GM21515 (cell line): Measurements from ENCODE around the gene TRIM75.
A peak's percentile ranks its signal among the peaks of the same experiment; 100 is the strongest.
"Not testable (repeated sequence)": the region's sequence is repeated elsewhere in the genome, so short reads cannot be mapped to it uniquely, and the experiment has no call there.

ENCODE experiments used
- ATAC-seq: cut with Tn5 transposase; IDR thresholded peaks from one replicate; pipeline ENCODE4 v1.9.1; 2021; ENCODE audit not compliant: unreplicated experiment

The TRIM75 gene

DNA sequence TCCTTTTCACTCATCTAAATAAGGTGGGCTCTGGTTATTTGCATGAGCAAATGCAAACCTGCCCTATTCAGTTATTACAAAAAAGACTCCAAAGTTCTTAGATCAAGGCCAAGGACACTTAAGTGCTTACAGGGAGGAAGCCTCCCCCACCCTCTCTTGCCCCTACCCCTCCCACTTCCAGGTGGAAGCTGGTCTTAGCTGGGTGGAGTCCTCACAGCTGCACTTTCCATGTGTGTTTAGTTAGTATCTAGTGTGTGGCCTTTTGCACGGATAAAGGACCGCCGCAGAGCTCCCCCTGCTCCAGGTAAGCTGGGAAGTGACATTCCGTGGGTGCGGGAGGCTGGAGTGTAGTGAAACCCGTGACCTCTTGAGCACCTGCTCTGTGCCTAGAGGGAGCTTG is at the start of gene TRIM75:
Gene TRIM75, plus strand, starts transcription at position 222 of the 400 bp plus-strand sequence. CDS start 5,282 bp downstream, outside the sequence.
- ATAC-seq, result no peak

DNA sequence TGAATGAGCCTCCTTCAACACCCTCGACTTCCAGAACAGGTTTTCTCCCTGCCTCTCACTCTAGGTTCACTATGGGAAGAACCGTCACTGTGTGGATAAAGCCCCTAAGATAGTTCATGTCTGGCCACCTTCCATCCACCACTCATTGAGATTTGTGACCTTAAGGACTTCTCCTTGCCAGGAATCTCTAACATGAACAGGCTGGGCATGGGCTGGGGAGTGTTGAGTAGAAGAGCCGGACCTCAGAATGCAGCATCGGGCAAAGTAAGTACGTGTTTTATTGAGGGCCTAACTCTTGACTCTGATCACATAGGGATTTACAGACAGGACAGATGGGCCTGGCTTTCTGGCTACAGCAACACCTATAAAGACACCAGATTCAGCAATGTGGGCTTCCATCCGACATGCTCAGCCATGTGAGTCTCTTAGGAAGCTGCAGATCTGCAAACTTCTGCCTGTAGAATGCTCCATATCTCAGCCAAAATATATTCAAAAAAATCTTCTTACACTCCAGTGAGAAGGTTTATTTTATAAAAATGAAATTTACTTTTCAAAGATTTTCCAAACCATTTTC is 48.2 kb upstream of the TRIM75 start:
- ATAC-seq, result no peak

DNA sequence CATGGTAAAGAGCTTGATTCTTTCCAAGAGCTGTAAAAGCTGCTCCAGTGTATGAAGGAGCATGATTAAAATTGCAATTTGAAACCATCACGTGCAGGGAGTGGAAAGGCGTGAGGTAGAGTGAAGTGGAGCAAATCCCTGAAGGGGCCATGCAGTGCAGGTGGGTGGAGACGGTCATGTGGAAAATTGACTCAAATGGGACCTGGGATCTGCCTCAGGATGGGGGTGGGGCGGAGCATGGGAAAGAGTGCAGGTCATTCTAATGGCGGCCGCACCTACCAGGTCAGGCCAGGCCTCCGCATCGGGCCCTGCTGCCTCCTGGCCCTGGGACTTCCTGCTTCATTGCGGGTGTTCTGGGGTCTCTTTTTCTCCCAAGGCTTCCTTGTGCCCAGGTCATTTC is 47.2 kb upstream of the TRIM75 start:
- no peak for ATAC-seq

DNA sequence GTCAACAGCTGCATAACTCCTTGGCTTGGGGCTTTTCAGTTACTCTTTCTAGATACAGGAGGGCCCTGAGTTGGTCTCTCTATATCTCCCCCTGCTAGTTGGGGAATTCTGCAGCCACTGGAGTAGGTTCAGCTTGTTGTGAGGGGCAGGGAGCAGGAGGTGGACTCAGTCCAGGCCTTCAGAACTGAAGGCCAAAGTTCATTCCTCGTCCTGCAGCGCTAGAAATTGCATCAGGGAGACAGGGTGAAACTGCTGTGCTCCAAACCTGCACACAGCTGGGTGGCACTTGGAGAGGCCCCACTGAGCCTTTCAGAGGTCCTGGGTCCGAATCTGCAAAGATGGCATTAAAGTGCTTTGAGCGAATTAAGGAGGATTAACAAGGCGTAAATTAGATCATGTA is 46.8 kb upstream of the TRIM75 start:
- no peak for ATAC-seq

DNA sequence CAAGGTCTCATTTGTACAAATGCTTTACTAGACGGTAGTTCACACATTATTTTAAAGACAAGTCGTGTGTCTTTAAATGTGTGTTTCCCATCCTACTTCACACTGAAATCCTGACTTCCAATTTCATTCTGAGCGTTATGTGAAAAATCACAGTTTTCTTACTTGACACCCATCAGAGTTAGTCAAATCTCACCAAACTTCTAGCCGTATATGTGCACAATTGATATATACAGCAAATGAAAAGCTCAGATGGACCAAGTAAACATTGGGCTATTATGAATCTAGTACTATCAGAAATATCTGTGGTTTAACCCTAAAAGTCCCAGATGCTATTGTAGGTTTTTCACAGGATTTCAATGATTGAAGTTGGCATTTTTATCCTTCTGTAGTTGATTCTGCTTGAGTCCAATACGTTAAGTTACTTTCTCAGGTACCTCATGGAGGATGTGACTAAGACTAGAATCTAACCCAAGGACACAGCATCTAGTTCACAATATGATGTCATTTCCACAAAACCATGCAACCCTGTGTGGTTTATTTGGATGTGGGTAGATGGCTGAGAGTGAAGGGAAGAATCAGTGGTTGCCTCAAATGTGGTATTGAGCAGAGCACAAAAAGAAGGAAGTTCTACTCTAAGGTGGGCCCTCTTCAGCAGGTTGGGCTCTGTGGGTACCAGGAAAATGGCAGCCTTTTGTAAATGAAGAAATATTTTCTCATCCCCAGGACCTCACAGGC is 44.0 kb upstream of the TRIM75 start:
- ATAC-seq, result peak; percentile 47

DNA sequence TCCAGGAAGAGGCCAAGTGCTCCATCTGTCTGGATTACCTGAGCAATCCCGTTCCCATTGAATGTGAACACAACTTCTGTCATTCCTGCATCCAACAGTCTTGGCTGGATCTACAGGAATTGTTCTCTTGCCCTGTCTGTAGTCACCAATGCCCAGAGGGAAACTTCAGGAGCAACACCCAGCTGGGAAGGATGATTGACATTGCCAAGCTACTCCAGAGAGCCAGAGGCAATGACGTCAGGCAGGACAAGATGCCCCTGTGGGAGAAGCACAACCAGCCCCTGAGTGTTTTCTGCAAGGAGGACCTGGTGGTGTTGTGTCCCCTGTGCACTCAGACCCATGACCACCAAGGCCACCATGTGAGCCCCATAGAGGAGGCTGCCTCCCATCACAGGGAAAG is 43.2 kb upstream of the TRIM75 start:
- no peak for ATAC-seq

DNA sequence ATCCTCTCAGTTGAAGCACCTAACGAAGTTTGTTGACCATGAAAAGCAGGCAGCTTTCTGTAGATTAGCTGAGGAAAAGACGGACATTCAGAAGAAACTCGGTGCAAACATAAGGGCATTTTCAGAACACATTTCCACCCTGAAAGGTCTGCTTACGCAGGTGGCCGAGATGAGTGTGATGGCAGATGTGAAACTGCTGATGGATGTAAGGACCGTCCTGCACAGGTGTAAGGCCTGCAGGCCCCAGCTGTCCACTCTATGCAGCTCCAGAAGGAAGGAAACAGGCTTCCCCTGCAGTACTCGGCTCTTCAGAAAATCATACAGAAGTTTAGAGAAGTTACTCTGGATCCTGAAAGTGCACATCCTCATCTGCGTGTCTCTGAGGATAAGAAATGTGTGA is 42.7 kb upstream of the TRIM75 start:
- no peak for ATAC-seq

DNA sequence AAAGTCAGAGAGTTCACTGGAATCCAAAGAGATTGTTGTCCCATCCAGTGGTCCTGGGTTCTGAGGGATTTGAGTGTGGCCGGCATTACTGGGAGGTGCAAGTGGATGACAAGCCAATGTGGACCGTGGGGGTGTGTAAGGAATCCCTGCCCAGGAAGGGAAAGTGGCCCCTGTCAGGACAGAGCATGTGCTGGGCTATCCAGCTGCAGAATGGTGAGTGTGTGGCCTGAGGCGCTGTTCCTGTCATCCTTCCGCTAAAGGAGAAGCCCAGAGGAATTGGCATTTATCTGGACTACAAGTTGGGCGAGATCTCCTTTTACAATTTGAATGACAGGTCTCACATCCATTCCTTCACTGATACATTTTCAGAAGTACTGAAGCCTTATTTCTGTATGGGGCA is 42.3 kb upstream of the TRIM75 start:
- ATAC-seq, result no peak

DNA sequence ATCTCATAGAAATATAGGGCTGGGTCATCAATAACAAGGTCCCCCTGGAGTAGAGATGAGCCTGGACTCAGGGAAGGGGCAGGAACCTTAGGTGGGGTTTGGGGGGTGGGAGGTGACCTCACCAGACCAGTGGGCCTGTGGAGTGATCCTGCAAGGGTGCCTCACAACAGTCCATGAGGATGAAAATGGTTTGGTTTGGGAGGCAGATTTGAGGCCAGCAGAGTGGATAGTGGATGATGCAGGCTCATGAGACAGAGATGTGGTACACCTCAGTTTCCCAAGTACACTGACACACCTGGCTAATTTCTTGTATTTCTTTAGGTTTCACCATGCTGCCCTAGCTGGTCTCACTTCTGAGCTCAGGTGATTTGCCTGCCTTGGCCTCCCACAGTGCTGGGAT is 40.0 kb upstream of the TRIM75 start:
- no peak for ATAC-seq

DNA sequence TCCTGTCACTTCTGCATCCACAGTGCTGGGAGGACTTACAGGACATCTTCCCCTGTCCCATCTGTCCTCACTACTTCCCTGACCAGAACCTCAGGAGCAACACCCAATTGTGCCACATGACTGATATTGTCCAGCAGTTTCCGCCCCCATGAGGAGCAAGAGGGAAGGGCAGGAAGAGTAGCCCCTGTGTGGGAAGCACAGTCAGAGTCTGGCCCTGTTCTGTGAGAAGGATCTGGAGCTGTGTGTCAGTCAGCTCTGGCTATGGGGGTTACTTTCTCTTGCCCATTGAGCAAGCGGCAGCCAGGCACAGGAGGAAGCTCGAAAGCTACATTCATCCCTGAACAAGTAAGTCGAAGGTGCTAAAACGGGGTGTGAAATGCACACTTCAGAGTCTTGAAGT is 36.7 kb upstream of the TRIM75 start:
- ATAC-seq, result no peak

DNA sequence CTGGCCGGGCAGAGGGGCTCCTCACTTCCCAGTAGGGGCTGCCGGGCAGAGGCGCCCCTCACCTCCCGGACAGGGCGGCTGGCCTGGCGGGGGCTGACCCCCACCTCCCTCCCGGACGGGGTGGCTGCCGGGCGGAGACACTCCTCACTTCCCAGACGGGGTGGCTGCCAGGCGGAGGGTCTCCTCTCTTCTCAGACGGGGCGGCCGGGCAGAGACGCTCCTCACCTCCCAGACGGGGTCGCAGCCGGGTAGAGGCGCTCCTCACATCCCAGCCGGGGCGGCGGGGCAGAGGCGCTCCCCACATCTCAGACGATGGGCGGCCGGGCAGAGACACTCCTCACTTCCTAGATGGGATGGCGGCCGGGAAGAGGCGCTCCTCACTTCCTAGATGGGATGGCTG is 33.7 kb upstream of the TRIM75 start:
- ATAC-seq, result not testable (repeated sequence)

DNA sequence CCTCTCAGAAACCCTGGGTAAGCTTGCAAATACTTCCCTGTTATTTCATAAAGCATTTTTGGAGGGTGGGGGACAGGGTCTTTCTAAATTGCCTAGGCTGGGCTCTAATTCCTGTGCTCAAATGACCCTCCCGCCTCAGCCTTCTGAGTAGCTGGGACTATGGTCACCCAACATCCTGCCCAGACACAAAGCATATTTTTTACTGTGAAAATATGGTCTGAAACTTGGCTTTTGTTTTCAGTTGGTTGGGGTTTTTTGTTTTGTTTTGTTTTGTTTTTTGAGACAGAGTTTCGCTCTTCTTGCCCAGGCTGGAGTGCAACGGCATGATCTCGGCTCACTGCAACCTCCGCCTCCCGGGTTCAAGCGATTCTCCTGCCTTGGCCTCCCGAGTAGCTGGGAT is 27.9 kb upstream of the TRIM75 start:
- ATAC-seq, result not testable (repeated sequence)

DNA sequence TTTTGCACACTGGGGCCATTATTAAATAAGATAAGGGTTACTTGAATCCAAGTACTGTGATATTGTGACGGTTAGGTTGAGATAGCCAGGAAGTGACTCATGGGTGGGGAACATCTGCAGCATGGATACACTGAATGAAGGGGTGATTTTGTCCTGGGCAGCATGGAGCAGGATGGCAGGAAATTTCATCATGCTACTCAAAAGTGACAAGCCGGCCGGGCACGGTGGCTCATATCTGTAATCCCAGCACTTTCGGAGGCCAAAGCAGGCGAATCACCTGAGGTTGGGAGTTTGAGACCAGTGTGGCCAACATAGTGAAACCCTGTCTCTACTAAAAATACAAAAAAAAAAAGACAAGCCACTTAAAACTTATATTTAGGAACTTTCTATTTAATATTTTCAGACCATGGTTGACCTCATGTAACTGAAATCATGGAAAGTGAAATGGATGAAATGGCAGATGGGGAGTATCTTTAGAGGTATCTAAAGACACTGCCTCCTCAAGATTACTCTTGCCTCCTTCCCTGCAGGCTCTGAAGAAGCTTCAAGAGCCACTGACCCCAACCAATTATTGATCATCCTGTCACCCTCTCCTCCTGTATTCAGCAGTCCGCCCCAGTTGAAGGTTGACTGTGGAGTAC is 25.8 kb upstream of the TRIM75 start:
- no peak for ATAC-seq

DNA sequence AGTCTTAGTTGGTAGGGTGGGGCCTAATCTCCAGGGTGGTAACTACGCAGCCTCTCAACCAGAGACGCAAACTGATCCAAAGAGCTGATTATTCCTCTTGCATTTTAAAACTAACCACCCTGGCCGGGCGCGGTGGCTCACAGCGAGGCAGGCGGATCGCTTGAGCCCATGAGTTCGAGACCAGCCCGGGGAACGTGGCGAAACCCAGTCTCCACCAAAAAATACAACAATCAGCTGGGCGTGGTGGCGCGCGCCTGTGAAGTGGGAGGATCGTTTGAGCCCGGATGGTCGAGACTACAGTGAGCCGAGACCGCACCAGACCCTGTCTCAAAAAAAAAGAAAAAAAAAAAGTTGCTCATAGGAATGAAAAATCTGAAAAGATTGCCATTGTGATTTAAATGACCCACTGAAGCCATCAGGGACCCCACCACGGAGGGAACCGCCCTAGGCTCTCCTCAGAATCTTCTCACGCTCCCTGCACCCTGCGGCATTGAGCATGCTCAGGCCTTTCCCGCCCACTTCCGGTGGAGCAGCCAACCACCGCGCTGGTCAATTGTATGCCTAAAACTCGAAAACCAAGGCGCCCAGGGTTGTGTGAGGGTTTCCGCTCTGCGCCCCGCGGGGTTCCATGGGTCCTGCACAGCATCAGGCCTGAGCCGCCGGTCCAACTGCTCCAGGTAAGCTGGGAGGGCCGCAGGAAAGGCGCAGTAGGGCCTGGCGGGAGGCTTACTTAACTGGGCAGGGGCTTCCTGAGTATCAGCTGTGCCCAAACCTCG is 22.0 kb upstream of the TRIM75 start, which contains the start of gene TRIM60:
Gene TRIM60, plus strand, starts transcription at position 564 of the 776 bp plus-strand sequence. CDS start 8,074 bp downstream, outside the sequence.
- no peak for ATAC-seq

DNA sequence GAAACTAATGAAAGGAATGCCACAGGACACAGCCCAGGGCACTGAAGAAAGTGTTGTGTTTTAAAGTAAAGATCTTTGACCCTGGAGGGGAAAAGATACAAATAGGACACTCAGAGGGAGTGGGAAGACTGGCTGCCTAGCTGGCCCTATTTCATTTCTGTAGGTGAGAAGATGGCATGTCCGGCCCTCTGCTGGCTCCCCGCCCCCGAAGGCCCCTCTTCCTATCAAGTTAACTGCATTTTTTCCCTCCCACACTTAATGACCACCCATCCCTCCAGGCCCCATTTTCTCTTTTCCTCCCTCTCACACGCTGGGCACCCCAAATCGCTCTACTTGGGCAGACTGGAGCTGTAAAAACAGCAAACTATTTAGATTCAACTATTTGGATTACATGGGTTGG is 5.5 kb upstream of the TRIM75 start:
- ATAC-seq, result no peak

DNA sequence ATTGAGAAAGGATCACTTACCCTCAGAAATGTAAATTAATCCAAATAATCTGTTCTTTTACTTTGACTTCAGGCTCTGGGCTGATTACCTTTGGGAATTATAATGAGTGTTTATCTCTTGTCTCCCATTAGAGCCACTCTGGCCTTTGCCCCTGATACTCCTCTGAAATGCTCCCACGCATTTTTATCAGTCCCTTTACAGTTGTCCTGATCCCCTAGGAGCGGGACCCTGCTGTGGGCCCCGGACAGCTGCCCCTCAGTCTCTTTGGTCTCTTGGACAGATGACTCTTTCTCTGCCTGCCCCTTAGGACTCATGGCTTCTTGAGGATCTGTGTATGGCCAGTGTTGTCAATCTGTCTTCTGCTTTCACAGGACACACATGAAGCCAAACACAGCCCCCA is 1.0 kb upstream of the TRIM75 start:
- ATAC-seq, result no peak

DNA sequence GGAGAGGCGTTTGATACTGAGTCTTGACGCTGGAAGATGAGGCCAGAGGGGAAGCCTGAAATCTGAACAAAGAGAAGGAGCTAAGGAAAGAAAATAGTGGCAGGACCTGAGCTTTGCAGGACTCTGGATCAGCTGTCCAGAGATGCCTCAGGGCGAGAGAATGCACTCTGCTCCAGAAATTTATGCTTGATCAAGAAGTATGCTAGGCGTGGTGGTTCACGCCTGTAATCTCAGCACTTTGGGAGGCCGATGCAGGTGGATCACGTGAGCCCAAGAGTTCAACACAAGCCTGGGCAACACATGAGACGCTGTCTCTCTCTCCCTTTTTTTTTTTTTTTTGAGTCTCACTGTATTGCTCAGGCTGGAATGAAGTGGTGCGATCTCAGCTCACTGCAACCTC is 1.9 kb downstream of the TRIM75 start:
- no peak for ATAC-seq

DNA sequence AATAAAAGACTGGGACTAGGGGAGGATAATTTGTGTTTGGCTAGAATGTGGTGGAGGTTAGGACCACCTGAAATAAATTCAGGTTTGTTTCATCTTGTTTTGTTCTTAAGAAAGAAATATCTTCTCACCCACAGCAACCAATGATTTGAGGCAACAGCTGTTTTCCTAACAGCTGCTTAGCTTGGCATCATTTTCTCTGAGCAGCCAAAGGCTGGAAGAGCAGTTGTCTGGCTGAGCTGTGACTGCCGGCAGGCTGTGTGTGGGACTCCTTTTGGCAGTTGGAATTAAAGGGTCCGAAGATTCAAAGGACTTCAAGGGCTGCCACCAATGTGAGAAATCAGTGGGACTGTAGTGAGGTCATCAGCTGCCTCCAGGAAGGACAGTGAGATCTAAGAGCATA is 5.0 kb downstream of the TRIM75 start:
- ATAC-seq, result no peak

DNA sequence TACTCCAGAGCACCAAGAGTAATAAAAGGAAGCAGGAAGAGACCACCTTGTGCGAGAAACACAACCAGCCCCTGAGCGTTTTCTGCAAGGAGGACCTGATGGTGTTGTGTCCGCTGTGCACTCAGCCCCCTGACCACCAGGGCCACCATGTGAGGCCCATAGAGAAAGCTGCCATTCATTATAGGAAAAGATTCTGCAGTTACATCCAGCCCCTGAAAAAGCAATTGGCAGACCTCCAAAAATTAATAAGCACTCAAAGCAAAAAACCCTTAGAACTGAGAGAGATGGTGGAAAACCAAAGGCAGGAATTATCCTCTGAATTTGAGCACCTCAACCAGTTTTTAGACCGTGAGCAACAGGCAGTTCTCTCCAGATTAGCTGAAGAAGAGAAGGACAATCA is 5.7 kb downstream of the TRIM75 start:
- ATAC-seq, result no peak

DNA sequence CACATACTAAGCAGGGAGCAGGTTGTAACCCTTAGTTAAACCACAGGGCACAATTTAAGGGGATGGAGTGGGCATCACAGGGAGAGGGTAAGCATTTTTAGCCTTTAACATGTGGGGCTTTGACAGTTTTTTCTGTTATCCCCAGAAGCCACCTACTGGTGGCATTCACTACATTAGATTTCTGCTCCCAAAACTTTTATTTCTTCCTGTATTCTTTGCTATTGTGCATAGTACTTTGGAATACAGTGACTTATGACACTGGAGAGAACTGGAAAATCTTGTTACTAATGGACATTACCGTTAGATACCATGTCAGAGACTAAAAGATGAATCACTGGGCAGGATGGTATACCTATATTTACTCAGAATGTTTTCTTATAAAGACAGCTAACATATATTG is 7.3 kb downstream of the TRIM75 start:
- ATAC-seq, result no peak

DNA sequence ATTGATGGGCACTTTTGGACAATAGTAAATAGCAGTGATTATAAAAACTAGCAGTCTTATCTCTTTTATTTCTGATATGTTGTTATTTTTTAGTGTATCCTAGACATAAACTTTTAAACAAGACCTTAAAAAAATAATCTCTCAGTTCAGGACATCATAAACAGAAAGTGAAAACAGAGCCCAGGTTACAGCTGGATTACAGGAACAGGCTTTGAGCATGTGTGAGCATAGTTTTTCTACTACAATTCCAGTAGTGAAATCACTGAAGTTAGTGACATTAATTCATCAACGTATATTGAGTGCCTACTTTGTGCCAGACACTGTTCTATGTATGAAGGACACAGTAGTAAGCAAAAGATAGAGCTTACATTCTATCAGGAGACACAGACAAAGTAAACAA is 16.9 kb downstream of the TRIM75 start:
- no peak for ATAC-seq

DNA sequence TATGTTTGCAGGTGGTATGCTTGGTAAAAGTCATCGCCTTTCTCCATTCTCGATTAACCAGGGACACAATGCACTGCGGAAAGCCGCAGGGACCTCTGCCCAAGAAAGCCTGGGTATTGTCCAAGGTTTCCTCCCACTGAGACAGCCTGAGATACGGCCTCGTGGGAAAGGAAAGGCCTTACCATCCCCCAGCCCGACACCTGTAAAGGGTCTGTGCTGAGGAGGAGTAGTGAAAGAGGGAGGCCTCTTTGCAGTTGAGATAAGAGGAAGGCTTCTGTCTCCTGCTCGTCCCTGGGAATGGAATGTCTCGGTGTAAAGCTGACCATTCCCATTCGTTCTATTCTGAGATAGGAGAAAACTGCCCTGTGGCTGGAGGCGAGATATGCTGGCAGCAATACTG is 19.7 kb downstream of the TRIM75 start:
- not testable (repeated sequence) for ATAC-seq
